Skeletal muscle tissue (tissue), 4 donors: ENCODE measurements around the gene SMIM17. TPM values are rescaled to one million over a fixed set of nuclear protein-coding genes. Genes with fewer than 3 reads are reported as not detected.
A peak's percentile ranks its signal among the peaks of the same experiment; 100 is the strongest.

ENCODE experiments used
- H3K27ac ChIP-seq: one replicate; pipeline ENCODE4 v1.7.0; 2013; ENCODE audit warnings: mild to moderate bottlenecking, low read depth, low read length, inconsistent platforms
- H3K27me3 ChIP-seq, 3 donors: one replicate each; pipeline ENCODE4 v1.7.0; 2013; ENCODE audit warnings: low read length in 3 of 3; ENCODE audit not compliant: control insufficient read depth in 3 of 3, insufficient read depth in 3 of 3
- H3K36me3 ChIP-seq, 3 donors: one replicate each; pipeline ENCODE4 v1.7.0; 2013; ENCODE audit warnings: low read length in 3 of 3; ENCODE audit not compliant: control insufficient read depth in 3 of 3, insufficient read depth in 3 of 3
- H3K4me1 ChIP-seq, 3 donors: one replicate each; pipeline ENCODE4 v1.7.0; 2013; ENCODE audit warnings: low read length in 3 of 3, mild to moderate bottlenecking in 3 of 3; ENCODE audit not compliant: control insufficient read depth in 3 of 3, insufficient read depth in 3 of 3
- H3K4me3 ChIP-seq, 3 donors: one replicate each; pipeline ENCODE4 v1.7.0; 2013; ENCODE audit warnings: low read length in 3 of 3
- H3K9ac ChIP-seq, 3 donors: one replicate each; pipeline ENCODE4 v1.7.0; 2013; ENCODE audit warnings: low read length in 3 of 3, mild to moderate bottlenecking in 3 of 3, moderate library complexity in 2 of 3, low read depth in 1 of 3
- H3K9me3 ChIP-seq, 3 donors: one replicate each; pipeline ENCODE4 v1.7.0; 2013; ENCODE audit warnings: low read length in 3 of 3; ENCODE audit not compliant: control insufficient read depth in 3 of 3
- total RNA-seq: library from RNA; depleted of rRNA; stranded (reverse); fragments of >200 nt; gene quantifications from one replicate; pipeline ENCODE4 v1.2.3, GENCODE V29; 2014
- donor health status: Osteomylitis.

SMIM17 gene
- total RNA-seq, 1 donor from 2014 or later = 0.52 TPM

DNA sequence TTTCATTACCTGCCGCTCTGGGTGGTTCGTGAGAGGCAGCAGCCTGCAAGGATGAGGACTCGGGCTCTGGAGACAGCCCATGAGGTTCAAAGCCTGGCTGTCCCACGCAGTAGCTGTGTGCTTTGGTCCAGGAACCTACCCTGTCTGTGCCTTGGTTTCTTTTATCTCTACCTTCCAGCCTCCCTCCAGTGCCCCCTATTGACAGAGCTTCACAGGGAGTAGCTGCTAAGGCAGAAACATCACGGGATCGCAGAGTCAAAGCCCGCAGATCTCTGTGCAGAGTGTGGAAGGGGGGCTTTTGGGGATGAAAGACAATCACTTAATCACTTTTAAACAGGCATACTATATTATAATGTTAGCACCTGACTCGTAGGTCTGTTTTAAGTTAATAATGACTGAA is 31.7 kb upstream of the SMIM17 start:
- no peak overlapping the region for H3K27ac ChIP-seq
- no peaks in the 10 kb centered on the region for H3K27me3 ChIP-seq
- no peak overlapping the region for H3K9ac ChIP-seq
- peaks cover 1 to 14% (median 5%) of the 10 kb centered on the region in 3 donors for H3K36me3 ChIP-seq
- no peaks in the 10 kb centered on the region for H3K4me1 ChIP-seq
- peaks cover 17 to 20% (median 20%) of the 10 kb centered on the region in 3 donors for H3K9me3 ChIP-seq
- no peak overlapping the region for H3K4me3 ChIP-seq

- no peaks in the 10 kb centered on the region for H3K27me3 ChIP-seq
- H3K4me3 ChIP-seq = no peak overlapping the region
- H3K9me3 ChIP-seq = peaks cover 12 to 20% (median 16%) of the 10 kb centered on the region in 3 donors
- peaks cover 4 to 17% (median 8%) of the 10 kb centered on the region in 3 donors for H3K36me3 ChIP-seq
- H3K4me1 ChIP-seq = no peaks in the 10 kb centered on the region
- H3K27ac ChIP-seq = no peak overlapping the region
- no peak overlapping the region for H3K9ac ChIP-seq
Observed at GRCh38 chr19:56612737-56613136, 30.2 kb upstream of the SMIM17 start.

DNA sequence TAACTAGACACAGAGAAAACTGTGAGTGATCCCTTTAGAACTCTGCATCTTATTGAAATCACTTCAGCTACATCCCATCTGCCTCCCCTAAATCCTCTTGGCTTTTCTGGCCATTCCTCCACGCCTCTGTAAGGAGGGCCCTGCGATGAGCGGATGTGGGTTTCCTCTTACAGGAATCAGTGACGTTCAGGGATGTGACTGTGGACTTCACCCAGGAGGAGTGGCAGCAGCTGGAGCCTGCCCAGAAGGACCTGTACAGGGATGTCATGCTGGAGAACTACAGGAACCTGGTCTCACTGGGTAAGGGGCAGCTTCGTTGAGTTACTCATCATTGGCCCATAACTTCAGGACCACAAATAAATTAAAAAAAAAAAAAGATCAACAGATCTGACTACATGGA is 29.3 kb upstream of the SMIM17 start:
- Histone ChIP-seq H3K36me3 (peaks cover 10 to 25% (median 14%) of the 10 kb centered on the region in 3 donors), H3K4me1 (no peaks in the 10 kb centered on the region), H3K27ac (no peak overlapping the region), H3K9me3 (peaks cover 10 to 28% (median 14%) of the 10 kb centered on the region in 3 donors), H3K9ac (no peak overlapping the region), H3K27me3 (no peaks in the 10 kb centered on the region), H3K4me3 (no peak overlapping the region)

DNA sequence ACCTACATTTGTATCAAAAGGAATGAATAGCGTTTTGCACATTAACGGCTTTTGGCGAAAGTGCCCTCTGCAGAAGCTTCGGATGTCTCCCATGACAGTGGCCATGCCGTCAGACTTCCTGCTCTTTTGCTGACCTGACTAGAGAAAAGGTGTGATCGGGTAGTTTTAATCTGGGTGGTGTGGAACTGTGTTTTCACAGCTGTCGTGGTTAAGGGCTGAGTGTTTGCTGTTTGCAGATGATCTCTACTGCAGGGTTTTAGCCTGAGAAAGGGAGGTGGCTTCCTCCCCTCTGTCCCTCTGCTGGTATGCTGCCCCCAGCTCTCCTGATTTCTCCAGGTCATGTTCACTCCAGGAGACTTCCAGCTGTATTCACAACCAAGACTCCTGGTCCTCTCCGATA is 25.4 kb upstream of the SMIM17 start:
- Histone ChIP-seq H3K36me3 (peaks cover 22 to 35% (median 31%) of the 10 kb centered on the region in 3 donors), H3K27ac (no peak overlapping the region), H3K4me3 (no peak overlapping the region), H3K27me3 (no peaks in the 10 kb centered on the region), H3K9me3 (peaks cover 4 to 29% (median 24%) of the 10 kb centered on the region in 3 donors), H3K4me1 (no peaks in the 10 kb centered on the region), H3K9ac (no peak overlapping the region)

DNA sequence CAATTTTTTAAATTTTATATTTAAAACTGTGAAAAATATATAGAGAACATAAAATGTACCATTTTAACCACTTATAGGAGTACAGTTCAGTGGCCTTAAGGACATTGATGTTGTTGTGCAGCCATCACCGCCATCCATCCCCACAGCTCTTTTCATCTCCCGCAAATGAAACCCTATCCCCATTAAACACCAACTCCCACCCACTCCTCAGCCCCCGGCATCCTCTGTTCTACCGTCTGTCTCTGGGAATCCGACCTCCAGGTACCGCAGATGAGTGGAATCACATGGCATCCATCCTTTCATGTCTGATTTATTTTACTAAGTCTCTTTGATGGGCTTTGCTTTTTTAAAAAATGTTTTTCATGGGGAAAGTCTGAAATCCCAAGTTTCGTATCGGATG is 23.8 kb upstream of the SMIM17 start:
- no peak overlapping the region for H3K4me3 ChIP-seq

GRCh38 chr19:56622374-56622773 is 20.6 kb upstream of the SMIM17 start:
- H3K9ac ChIP-seq = no peak overlapping the region
- no peaks in the 10 kb centered on the region for H3K27me3 ChIP-seq
- peaks cover 46 to 51% (median 49%) of the 10 kb centered on the region in 3 donors for H3K36me3 ChIP-seq
- no peak overlapping the region for H3K27ac ChIP-seq
- H3K4me3 ChIP-seq = peak overlapping the region in 1 of 3 donors; percentile 27
- peaks cover 7 to 28% (median 23%) of the 10 kb centered on the region in 3 donors for H3K9me3 ChIP-seq
- H3K4me1 ChIP-seq = no peaks in the 10 kb centered on the region

More for the DNA sequence above, 23.8 kb upstream of the SMIM17 start:
- H3K4me1 ChIP-seq = no peaks in the 10 kb centered on the region
- peaks cover 34 to 49% (median 36%) of the 10 kb centered on the region in 3 donors for H3K36me3 ChIP-seq
- no peak overlapping the region for H3K27ac ChIP-seq
- H3K27me3 ChIP-seq = no peaks in the 10 kb centered on the region
- no peak overlapping the region for H3K9ac ChIP-seq
- H3K9me3 ChIP-seq = peaks cover 9 to 28% (median 22%) of the 10 kb centered on the region in 3 donors

DNA sequence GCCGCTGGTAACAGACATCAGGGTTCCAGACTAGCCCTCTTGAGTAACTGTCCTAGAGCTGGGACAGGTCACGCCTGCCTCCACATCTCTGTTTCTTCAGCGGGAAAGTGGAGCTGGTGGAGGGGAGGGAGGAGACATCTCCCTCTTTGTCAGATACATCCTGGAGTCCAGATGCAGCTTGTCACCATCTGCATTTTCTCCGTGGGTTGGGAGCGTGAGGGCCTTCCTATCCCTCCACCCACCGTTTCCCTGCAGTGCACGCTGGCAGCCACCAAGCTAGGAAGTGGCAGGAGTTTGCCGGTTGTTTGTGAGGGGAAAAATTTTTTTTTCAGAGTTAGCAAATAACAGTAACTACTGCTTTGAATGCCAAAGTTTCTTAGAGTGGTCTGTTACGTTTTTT is 20.0 kb upstream of the SMIM17 start:
- no peaks in the 10 kb centered on the region for H3K27me3 ChIP-seq
- H3K4me3 ChIP-seq = no peak overlapping the region
- no peak overlapping the region for H3K9ac ChIP-seq
- peaks cover 7 to 28% (median 19%) of the 10 kb centered on the region in 3 donors for H3K9me3 ChIP-seq
- H3K36me3 ChIP-seq = peaks cover 40 to 47% (median 46%) of the 10 kb centered on the region in 3 donors
- H3K27ac ChIP-seq = no peak overlapping the region
- no peaks in the 10 kb centered on the region for H3K4me1 ChIP-seq

GRCh38 chr19:56625708-56626107 is 17.3 kb upstream of the SMIM17 start:
- peaks cover 40 to 45% (median 42%) of the 10 kb centered on the region in 3 donors for H3K36me3 ChIP-seq
- H3K4me3 ChIP-seq = no peak overlapping the region
- H3K4me1 ChIP-seq = no peaks in the 10 kb centered on the region
- peaks cover 12 to 29% (median 18%) of the 10 kb centered on the region in 3 donors for H3K9me3 ChIP-seq
- H3K9ac ChIP-seq = no peak overlapping the region
- no peaks in the 10 kb centered on the region for H3K27me3 ChIP-seq
- no peak overlapping the region for H3K27ac ChIP-seq

DNA sequence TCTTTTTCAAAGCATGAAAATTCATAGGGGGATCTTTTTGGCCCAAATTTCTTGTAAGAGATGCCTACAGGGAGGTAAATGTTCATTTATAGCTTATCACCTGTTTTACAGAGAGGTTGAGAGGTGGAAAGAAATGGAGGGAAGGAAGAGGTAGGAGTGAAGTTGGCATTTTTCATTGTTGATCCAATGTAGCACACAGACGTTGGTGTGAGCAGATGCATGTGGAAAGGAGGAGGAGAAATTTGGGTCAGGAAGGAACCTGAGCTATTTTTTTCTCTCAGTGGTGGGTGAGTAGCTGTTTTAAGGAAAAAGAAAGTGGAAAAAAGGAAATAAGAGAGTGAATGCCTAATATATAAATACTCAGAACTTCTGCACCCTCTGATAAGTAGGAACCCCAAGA is 9.9 kb upstream of the SMIM17 start:
- Histone ChIP-seq H3K4me1 (no peaks in the 10 kb centered on the region), H3K27ac (no peak overlapping the region), H3K4me3 (no peak overlapping the region), H3K9me3 (peaks cover 16 to 24% (median 21%) of the 10 kb centered on the region in 3 donors), H3K9ac (no peak overlapping the region), H3K36me3 (peaks cover 0 to 6% (median 3%) of the 10 kb centered on the region in 3 donors), H3K27me3 (no peaks in the 10 kb centered on the region)

DNA sequence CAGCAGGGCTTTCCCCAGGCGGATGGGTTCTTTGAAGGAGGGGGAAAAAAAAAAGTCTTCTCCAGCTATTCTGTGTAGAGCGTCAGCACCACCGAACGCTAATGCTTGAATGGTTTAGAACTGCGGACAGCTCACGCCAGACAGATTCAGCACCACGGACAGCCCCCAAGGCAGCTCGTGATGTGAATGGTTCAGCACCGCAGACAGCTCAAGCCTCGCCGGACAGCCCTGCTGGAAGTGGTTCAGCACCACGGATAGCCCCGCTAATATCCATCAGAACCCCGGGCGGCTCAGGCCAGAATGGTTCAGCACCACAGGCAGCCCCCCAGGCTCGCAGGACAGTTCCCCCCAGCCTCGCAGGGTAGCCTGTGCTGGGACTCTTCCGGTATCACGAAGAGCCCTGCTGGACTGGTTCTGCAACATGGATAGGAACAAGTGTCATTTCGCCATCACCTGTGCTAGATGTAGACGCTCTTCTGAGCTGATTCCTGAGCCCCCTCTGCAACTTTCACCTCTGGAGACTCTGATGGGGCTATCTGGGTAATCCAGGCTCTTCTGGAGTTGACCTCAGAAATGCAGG is 4.9 kb upstream of the SMIM17 start:
- peaks cover 8 to 13% (median 10%) of the 10 kb centered on the region in 3 donors for H3K9me3 ChIP-seq
- H3K4me3 ChIP-seq = no peak overlapping the region
- H3K9ac ChIP-seq = no peak overlapping the region
- H3K27ac ChIP-seq = no peak overlapping the region
- no peaks in the 10 kb centered on the region for H3K4me1 ChIP-seq
- peaks cover 0 to 4% (median under 1%) of the 10 kb centered on the region in 3 donors for H3K27me3 ChIP-seq
- H3K36me3 ChIP-seq = no peaks in the 10 kb centered on the region
